ENCODE results near the gene PTPRK.
"Not testable (repeated sequence)": the region's sequence is repeated elsewhere in the genome, so short reads cannot be mapped to it uniquely, and the experiment has no call there.

Gene PTPRK

GRCh38 chr6:127939442-127940066 lies 580.8 kb downstream of the PTPRK start:
- no peak for DNase-seq

- DNase-seq = no peak
Observed at GRCh38 chr6:127938701-127939100, 581.7 kb downstream of the PTPRK start.

GRCh38 chr6:127937747-127938146 lies 582.7 kb downstream of the PTPRK start:
- no peak for DNase-seq

GRCh38 chr6:127937102-127937501 lies 583.3 kb downstream of the PTPRK start:
- DNase-seq = no peak

- no peak for DNase-seq
Observed at GRCh38 chr6:127934956-127935355, 585.4 kb downstream of the PTPRK start.

- no peak for DNase-seq
Observed at GRCh38 chr6:127933852-127934840, 586.3 kb downstream of the PTPRK start.

- no peak for DNase-seq
Observed at GRCh38 chr6:127933137-127933536, 587.3 kb downstream of the PTPRK start.

- no peak for DNase-seq
Observed at GRCh38 chr6:127932708-127933107, 587.7 kb downstream of the PTPRK start.

- DNase-seq = not testable (repeated sequence)
Observed at GRCh38 chr6:127926441-127926840, 594.0 kb downstream of the PTPRK start.

GRCh38 chr6:127924440-127924839 lies 596.0 kb downstream of the PTPRK start:
- DNase-seq = no peak

- no peak for DNase-seq
Observed at GRCh38 chr6:127924031-127924430, 596.4 kb downstream of the PTPRK start.

GRCh38 chr6:127923135-127923534 lies 597.3 kb downstream of the PTPRK start:
- no peak for DNase-seq

- no peak for DNase-seq
Observed at GRCh38 chr6:127921982-127922381, 598.4 kb downstream of the PTPRK start.

GRCh38 chr6:127920804-127921203 lies 599.6 kb downstream of the PTPRK start:
- DNase-seq = no peak

Data from NCI-H524 (cell line).